Upper lobe of left lung (tissue), 4 donors: ENCODE data around the gene MKLN1.

Source experiments
- CTCF ChIP-seq, 6 experiments: fragments of 450-650 bp in 4 of 6; fragments of 200-600 bp in 2 of 6; sonication (generic) in 2 of 6; IDR thresholded peaks; one replicate each; pipeline ENCODE4 v1.5.1; 2016 to 2019; ENCODE audit warnings: antibody characterized with exemption in 6 of 6
- EP300 ChIP-seq, 4 donors: sonication (generic); formaldehyde crosslinking; IDR thresholded peaks; one replicate each; pipeline ENCODE4 v1.5.1; 2017; ENCODE audit warnings: antibody characterized with exemption in 4 of 4, control low read depth in 2 of 4
- POLR2A ChIP-seq, 4 donors: fragments of 450-650 bp; IDR thresholded peaks; one replicate each; pipeline ENCODE4 v1.5.1; 2016 to 2017; ENCODE audit warnings: antibody characterized with exemption in 4 of 4, mild to moderate bottlenecking in 2 of 4
- POLR2AphosphoS5 ChIP-seq, 2 donors: sonication (generic); formaldehyde crosslinking; IDR thresholded peaks; one replicate each; pipeline ENCODE4 v1.5.1; 2017; ENCODE audit warnings: antibody characterized with exemption in 2 of 2

GRCh38 chr7:131543298-131543697, 215.6 kb downstream of the MKLN1 start:
- TF ChIP-seq CTCF (IDR thresholded peaks at IDR 0.05) (no peak), POLR2AphosphoS5 (IDR thresholded peaks at IDR 0.05) (no peak), POLR2A (IDR thresholded peaks at IDR 0.05) (no peak), EP300 (IDR thresholded peaks at IDR 0.05) (no peak)
